Esophagus squamous epithelium (tissue), 4 donors: ENCODE results near the gene HPSE2.

Experiments
- POLR2A ChIP-seq, 4 donors: fragments of 450-650 bp; IDR thresholded peaks; one replicate each; pipeline ENCODE4 v1.6.1; 2017; ENCODE audit warnings: antibody characterized with exemption in 4 of 4, mild to moderate bottlenecking in 4 of 4, moderate library complexity in 3 of 4
- TF ChIP-seq, protein P1 (sequence below), 6 experiments: fragments of 450-650 bp in 4 of 6; fragments of 200-600 bp in 2 of 6; sonication (generic) in 2 of 6; IDR thresholded peaks; one replicate each; pipeline ENCODE4 v1.5.1; 2016 to 2019; ENCODE audit warnings: antibody characterized with exemption in 6 of 6, mild to moderate bottlenecking in 4 of 6, moderate library complexity in 4 of 6

DNA sequence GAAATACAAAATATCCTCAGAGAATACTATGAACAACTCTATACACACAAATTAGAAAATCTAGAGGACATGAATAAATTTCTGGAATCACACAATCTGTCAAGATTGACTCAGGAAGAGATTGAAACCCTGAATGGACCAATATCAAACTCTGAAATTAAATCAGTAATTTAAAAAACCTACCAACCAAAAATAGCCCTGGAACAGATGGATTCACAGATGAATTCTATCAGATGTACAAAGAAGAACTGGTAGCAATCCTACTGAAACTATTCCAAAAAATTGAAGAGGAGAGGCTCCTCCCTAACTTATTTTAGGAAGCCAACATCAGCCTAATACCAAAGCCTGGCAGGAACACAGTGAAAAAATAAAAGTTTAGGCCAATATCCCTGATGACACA, 190.0 kb downstream of the HPSE2 start:
- TF ChIP-seq, protein P1, sequence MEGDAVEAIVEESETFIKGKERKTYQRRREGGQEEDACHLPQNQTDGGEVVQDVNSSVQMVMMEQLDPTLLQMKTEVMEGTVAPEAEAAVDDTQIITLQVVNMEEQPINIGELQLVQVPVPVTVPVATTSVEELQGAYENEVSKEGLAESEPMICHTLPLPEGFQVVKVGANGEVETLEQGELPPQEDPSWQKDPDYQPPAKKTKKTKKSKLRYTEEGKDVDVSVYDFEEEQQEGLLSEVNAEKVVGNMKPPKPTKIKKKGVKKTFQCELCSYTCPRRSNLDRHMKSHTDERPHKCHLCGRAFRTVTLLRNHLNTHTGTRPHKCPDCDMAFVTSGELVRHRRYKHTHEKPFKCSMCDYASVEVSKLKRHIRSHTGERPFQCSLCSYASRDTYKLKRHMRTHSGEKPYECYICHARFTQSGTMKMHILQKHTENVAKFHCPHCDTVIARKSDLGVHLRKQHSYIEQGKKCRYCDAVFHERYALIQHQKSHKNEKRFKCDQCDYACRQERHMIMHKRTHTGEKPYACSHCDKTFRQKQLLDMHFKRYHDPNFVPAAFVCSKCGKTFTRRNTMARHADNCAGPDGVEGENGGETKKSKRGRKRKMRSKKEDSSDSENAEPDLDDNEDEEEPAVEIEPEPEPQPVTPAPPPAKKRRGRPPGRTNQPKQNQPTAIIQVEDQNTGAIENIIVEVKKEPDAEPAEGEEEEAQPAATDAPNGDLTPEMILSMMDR (IDR thresholded peaks at IDR 0.05) = no peak
- TF ChIP-seq POLR2A (IDR thresholded peaks at IDR 0.05) = no peak
